GM21367 (cell line): ENCODE data around the gene TRIM71.

Experiments
- ATAC-seq: cut with Tn5 transposase; IDR thresholded peaks from one replicate; pipeline ENCODE4 v1.9.1; 2021; ENCODE audit not compliant: unreplicated experiment

TRIM71 gene

DNA sequence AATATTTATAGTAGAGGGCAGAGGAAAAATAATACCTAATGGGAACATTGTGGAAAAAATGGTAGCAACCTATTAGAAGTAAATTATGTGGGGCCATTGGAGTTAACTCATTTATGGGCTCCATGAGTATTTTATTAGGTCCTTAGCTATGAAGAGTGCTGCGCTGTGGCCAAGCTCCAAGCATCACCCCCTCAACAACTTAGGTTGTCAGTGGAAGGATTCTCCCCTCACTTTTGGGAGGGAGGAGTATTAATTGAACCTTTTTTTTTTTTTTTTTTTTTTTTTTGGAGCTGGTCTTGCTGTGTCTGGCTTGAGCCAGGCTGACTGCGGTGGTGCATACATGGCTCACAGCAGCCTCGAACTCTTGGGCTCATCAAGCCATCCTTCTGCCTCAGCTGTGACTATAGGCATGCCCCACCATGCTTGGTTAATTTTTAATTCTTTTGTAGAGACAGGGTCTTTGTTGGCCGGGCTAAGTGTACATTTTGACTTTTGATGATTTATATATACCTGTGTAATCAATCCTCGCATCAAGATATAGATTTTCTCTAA is 45.2 kb downstream of the TRIM71 start:
- ATAC-seq, result no peak

DNA sequence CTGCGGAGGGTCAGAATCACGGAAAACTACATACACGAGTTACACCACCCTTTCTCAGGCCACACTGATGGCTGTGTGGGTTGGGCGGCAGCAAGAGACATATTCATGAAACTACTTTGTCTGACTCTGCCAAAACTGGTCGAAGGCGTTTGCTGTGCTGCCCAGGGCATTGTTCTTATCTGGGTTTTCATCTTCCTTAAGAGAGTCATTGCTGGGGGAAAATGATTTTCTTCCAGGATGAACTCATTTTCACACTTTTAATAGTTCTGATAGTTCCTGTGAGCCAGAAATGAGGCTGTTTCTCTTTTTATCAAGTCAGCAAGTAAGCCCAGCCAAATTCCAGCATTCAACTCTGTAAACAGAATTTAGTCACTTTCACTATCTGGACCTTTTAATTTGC is 47.6 kb downstream of the TRIM71 start:
- ATAC-seq, result no peak

DNA sequence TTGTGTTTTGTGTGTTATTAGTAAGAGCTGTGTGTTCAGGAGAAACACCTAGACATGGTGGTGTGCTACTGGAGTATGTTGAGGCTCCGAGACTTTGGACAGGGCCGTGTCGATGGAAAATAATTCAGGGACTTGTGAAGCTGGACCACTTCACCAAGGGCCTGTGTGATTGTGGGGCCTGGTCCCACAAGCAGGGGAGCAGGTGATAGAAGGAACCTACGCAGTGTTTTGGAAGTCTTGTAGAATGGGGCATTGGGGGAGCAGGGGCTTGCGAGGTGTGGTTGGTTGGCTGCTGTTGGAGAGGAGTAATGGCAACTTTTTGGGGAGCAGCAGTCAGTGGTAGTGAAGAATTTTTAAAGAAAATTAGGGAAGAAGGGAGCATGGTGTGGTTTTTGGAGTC is 48.7 kb downstream of the TRIM71 start:
- no peak for ATAC-seq

DNA sequence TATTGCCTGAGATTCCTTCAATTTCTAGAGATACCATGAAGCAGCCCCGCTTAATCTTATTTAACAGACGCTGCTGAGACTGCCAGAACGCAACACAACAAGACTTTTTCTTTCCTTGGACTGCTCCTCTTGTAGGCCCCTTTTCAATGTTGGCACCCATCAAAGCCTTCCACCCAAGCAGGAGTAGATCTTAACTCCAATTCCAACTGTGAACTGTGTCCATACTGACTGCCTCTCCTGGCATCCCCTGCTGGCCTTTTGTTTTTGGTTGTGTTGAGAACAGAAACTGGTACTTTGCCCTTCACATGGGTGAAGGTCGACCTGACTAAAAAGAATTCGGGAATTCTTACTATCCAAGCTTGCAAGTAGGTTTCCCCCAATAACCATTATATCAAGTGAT is 50.2 kb downstream of the TRIM71 start:
- no peak for ATAC-seq

DNA sequence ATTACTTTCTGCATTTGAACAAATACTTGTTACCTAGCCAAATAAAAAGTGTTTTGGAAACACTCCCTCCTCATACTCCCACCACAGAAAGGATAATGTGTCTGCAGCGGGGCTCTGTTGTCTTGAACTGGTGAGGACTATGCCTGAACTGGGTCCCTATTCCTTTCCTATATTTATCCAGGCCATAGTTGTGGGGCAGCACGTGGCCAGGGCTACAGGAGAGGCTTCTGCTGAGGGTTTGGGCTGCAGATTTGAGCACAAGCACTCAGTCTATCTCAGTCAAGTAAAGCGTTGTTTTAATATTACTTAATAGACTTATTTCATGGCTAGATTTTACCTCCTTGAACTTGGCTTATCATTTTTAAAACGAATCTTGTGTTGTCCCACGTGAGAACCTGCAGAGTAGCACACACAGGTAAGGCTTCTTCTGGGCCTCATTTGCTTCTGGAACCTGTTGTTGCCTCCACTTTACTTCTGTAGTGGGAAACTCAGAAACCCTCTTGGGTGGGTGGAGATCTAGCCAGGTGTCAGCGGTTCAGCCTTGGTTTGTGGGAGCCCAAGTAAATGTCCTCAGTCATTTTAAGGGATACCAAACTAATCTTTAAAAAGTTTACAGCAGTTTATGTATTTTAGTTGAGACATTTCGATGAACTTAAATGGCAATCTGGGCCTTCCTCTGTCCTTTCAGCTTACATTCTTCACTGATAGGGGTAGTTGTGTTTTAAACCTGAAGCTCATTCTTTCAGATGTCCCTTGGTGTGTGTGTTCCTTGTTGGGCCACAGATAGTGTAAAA is 51.1 kb downstream of the TRIM71 start:
- ATAC-seq, result no peak

DNA sequence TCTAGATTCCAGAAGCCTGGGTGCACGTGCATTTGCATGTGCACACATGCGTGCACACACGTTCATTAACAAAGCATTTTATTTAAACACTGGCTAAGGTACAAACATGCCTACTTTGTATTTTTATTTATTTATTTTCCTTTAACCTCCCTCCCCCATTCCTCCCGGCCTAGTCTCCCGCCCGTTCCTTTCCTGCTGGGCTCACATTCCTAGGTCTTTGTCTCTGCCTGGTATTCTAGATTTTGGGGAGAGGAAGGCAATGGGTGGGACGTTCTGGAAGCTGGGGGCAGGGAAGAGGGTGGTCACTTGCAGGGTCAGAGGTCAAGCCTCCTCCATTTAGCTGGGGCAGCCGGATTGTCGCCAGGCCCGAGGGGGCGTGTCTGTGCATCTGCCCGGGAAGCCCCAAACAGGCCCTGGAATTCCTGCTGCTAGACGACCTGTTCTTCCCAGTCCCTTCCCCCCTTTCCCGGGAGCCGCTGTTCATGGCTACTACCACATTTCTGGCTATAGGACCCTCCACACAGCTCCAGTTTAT is 51.8 kb downstream of the TRIM71 start:
- no peak for ATAC-seq

DNA sequence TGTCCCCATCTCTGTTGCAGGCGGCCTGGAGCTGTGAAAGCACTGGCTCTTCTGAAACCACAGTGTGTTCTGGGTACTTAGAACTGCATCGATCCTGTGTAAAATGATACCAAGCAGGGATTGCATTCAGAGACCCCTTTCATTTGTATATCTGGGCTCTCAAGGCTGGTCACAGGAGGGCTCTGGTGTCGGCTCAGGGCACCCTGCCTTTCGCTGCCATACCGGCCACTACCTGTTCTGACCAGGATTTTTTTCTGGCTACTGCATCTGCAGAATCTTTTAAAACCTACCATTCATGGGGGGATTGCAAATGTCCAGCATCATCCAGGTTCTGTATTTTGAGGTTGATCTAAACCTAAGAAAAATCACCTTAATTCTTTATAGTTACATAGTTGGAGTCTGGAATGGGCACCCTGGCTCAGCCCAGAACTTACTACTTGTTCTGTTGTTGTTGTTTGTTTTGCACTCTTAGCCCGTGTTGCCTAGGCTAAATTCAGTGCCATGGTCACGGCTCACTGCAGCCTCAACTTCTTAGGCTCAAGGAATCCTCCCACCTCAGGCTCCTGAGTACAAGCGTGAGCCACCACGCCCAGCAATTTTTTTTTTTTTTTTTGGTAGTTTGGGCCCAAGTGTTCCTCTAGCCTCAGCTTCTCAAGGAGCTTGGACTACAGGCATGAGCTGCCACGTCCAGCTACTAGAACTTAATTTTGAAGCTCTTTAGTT is 52.7 kb downstream of the TRIM71 start:
- ATAC-seq, result no peak

DNA sequence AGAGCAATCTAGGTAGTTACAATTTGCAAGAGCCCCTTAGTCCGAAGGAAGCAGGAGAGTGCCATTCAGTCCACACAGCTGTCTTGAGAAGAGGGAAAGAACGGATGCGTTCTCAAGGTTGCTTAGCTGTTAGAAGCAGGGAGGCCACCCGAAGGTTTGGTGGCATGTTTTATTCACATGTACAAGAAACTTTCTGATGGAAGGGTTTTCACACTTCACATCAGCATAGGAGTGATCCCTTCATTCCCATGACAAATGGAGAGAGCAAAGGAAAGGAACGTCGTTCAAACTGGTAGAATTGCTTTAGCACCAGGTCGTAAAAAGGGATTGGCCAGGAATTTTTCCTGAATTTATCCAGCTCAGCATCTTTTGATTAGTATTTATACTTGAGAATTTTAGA is 53.5 kb downstream of the TRIM71 start:
- ATAC-seq, result no peak

DNA sequence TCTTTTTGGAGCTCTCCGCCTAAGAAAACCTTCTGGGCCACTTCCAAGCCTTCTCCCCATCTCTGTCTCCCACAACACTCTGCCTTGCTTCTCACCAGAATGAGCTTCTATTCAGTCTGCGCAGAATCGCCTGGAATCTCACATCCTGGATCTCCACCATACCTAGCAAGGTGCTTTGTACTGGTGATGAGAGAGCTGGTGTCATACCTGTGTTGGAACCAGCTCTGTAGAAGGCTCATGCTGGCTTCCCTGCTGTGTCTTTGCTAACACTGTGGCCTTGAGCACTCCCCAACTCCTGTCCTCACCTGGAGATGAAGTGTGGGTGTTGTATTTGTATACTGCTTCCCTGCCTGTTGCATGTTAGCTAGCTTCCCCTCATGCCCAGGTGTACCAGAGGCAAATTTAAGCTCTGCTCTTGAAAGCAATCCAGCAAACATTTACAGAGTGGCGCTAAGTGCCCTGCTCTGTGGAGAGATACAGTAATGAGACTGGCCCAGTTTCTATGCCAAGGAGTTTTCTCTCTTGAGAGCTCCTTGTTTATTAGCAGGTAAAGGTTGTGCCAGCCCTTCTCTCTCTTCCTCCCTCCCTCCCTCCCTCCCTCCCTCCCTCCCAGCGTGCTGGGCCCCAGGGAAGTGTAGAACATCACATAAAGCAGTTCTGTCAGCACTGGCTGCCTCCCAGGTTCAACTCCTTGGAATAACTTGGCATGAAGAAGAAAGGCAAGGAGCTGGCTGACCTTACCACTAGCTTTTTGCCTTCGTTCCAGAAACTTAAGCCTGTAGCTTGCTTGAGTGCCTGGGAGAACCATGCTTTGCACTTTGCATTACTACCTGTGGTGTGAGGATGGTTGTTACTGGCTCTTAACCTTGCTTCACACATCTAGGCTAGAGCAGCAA is 54.9 kb downstream of the TRIM71 start:
- ATAC-seq, result no peak

DNA sequence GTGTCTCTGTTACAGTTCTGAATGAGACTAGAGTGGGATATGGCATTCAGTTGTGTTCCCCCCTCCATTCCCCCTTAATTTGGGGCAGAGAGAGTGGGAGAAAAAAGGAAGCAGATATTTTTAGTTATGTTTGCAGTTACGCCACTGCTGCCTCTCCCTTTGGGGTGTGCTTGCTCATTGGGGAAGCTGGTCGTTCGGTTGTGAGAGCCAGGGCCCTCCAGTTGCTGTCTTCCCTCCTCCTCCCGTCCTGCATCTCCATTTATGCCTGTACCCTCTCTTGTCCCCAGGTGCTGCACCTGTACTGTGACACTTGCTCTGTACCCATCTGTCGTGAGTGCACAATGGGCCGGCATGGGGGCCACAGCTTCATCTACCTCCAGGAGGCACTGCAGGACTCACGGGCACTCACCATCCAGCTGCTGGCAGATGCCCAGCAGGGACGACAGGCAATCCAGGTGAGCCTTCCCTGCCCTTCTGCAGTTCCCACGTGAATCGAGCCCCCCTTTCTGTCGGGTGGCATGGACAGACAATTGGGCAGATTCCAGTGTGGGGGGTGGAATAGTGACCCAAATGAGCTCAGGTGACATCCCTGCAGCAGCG is 55.8 kb downstream of the TRIM71 start:
- ATAC-seq, result no peak

DNA sequence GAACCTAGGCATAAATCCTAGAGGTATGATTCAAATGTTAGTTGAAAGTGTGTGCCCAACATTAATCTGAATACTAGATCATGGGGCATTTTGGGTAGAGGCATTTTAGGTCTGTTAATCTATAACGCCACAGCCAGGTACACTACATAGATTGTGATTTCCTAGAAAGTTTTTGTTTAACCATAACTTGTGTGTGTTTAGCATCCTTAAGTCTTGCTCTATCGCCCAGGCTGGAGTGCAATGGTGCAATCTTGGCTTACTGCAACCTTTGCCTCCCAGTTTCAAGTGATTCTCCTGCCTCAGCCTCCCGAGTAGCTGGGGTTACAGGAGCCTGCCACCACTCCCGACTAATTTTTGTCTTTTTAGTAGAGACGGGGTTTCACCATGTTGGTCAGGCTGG is 59.1 kb downstream of the TRIM71 start:
- no peak for ATAC-seq

DNA sequence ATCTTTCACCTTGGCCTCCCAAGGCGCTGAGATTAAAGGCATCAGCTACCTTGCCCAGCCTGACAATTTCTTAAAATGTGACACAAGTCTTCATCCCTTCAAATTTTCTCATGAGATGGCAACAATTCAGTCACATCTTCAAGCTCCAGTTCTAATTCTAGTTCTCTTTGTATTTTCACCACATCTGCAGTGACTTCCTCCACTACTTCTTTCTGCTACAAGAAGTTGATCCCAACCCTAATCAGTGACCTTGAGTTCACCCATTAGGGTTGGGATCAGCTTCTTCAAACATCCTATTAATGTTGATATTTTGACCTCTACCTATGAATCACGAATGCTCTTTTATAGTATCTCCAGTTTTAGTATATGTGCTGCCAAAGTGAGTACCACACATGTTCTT is 59.8 kb downstream of the TRIM71 start:
- ATAC-seq, result no peak

DNA sequence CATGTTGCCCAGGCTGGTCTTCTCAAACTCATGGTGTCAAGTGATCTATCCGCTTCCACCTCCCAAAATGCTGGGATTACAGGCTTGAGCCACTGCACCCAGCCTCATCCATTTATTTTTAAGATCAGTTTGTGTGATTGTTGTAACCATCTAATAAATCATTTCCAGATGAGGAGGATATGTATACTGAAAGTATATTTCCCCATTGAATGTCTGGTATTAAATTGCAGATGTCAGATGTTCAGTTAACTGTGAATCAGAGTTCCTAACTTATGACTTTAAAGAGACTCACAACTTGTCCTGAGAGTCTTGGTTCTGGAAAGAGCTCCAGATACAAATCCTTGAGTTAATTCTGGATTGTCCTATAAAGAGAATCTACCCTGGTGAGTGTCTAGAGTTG is 62.4 kb downstream of the TRIM71 start:
- no peak for ATAC-seq

DNA sequence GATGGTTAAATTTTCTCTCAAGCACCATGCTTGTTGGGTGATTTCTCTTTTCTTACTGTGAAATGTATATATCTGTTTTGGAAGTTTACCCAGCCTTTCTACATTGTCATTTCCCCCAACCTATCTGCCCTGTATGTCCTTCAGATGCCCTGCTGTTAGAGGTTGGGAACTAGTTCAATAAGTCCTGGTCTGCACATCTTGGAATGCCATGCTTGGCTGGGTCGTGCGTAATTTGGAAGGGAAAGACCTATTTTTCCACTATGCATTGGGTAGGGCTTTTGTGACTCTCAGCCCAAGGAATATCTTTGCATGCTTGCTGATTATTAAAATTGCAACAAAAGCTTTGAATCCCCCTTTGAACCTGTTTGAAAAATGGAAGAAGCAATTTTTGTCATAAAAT is 63.8 kb downstream of the TRIM71 start:
- no peak for ATAC-seq

DNA sequence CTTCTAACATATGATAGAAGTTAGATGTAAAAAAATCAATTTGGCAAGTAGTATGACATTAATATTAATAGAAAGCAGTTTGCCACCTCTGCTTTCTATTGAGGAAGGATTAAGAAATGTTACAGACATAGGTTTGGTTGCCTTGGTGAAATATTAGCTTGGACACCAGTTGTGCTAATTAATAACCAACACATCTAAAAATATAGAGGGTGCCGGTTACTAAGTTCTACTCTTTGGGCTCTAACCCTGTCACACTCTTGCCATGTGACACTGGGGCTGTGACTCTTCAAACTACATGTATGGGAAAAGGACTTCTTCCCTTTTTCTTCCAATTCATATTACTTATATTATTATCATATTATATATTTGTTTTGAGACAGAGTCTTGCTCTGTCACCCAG is 64.4 kb downstream of the TRIM71 start:
- peak; percentile 17 for ATAC-seq

DNA sequence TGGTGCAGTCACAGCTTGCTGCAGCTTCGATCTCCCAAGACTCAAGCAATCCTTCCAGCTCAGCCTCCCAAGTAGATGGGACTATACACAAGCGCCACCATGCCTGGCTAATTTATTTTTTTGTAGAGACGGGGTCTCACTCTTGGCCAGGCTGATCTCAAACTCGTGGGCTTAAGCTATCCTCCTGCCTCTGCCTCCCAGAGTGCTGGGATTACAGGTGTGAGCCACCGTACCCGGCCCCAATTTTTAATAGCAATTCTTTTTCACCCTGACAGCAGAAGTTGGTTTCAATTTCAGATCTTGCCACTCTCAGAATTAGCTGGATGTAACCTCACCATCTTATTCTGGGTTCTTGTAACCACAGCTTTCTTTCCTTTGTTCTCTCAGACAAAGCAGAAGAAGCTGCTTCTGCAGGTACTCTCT is 64.8 kb downstream of the TRIM71 start:
- ATAC-seq, result peak; percentile 96

DNA sequence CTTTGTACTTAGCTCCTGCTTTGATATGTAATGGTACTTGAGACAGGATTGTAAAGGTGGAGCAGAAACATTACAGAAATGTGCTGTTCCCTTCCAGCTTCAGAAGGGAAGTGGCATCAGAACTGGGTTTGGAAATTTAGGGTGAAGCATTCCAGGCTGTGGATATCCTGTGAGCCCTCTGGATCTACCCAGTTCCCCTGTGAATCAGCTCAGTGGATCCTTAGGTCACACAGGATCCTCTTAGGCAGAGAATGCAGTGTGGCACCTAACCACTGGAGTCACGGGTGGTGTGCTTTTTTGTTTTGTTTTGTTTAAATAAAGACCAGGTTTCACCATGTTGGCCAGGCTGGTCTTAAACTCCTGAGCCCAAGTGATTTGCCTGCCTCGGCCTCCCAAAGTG is 66.0 kb downstream of the TRIM71 start:
- ATAC-seq, result no peak

DNA sequence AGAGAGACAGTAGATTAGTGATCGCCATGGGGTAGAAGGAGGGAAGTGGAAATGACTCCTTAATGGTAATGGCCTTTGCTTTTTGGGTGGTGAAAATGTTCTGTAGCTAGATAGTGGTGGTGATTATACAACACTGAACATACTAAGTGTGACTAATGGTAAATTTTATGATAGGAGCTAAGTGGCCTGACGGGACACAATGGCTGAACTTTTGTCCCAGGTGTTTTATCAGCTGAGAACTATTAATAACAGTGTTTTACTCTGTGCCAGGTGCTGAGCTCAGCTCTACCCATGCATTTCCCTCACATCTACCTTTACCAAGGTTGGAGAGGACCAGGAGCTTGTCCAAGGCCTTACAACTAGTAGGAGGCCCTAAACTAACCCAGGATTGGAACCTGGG is 66.8 kb downstream of the TRIM71 start:
- ATAC-seq, result no peak

DNA sequence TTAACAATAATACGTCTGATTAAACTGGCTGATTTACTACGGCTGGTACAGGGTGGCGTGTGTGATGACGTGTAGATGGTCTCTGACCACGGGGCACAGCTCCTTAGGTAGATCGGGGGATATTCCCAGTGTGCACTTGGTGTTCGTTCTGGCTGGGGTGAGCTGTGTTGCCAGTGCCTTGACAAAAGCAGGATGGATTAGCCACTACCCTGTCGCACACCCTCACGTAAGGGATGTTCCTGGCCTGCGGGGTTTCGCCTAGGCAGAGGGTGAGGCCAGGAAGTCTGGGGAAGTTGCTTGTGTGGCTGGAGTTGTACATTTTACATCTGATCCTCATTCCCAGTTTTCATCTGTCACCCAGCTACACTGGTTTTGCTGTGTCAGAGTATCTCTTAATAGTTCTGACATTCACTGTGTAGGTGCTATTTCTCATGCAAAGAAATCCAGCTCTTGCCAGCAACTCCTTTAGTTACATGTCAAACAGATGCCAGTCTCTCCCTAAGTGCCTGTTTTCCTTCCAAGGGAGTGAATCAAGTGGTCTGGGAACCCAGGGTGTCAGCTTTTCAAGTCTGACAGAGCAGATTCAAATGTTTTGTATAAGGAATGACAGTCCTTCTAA is 67.6 kb downstream of the TRIM71 start:
- ATAC-seq, result no peak

DNA sequence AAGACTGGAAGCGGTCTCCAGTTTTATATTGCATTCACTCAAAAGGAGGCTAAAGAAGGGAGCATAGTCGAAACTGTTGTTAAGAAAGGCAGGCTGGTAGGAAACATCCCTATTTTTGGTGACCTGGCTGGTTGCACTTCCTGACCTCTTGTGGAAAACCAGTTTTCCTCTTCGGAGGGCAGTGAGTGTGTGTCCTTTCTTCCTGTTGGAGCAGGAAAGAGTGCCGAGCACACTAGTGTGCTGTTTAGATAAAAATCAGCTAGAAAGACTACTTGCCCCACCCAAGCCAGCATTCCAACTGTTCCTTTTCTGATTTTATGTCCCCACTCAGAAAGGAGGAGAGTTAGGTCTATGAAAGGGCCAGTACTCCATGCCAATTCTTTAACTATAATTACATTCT is 68.5 kb downstream of the TRIM71 start:
- ATAC-seq, result no peak
